NCI-H2081 (cell line): Measurements from ENCODE around the gene TMC6.
A peak's percentile ranks its signal among the peaks of the same experiment; 100 is the strongest.
"Not testable (repeated sequence)": the region's sequence is repeated elsewhere in the genome, so short reads cannot be mapped to it uniquely, and the experiment has no call there.

Source experiments
- DNase-seq, 2 experiments: peaks; one replicate each; lab custom pipeline; 2025; lab: John Stamatoyannopoulos, UW

Gene TMC6

GRCh38 chr17:78111016-78111726 lies 17.4 kb downstream of the TMC6 start:
- DNase-seq, result no peak

- DNase-seq, result no peak
Observed at GRCh38 chr17:78110363-78111015, 18.1 kb downstream of the TMC6 start.

- no peak for DNase-seq
Observed at GRCh38 chr17:78109489-78109761, 19.1 kb downstream of the TMC6 start.

- DNase-seq, result no peak
Observed at GRCh38 chr17:78108726-78109488, 19.6 kb downstream of the TMC6 start.

- no peak for DNase-seq
Observed at GRCh38 chr17:78107976-78108725, 20.4 kb downstream of the TMC6 start.

- DNase-seq, result no peak
Observed at GRCh38 chr17:78107457-78107856, 21.1 kb downstream of the TMC6 start.

GRCh38 chr17:78106211-78106610 lies 22.3 kb downstream of the TMC6 start:
- DNase-seq, result no peak

GRCh38 chr17:78105551-78105950 lies 23.0 kb downstream of the TMC6 start:
- no peak for DNase-seq

GRCh38 chr17:78105101-78105500 lies 23.5 kb downstream of the TMC6 start:
- no peak for DNase-seq

- DNase-seq, result no peak
Observed at GRCh38 chr17:78104540-78104941, 24.0 kb downstream of the TMC6 start.

GRCh38 chr17:78103311-78103710 lies 25.2 kb downstream of the TMC6 start:
- no peak for DNase-seq

- DNase-seq, result no peak
Observed at GRCh38 chr17:78101542-78101941, 27.0 kb downstream of the TMC6 start.

GRCh38 chr17:78101112-78101511 lies 27.4 kb downstream of the TMC6 start:
- DNase-seq, result no peak

- DNase-seq, result no peak
Observed at GRCh38 chr17:78096093-78096492, 32.5 kb downstream of the TMC6 start.

- DNase-seq, result no peak
Observed at GRCh38 chr17:78095035-78095434, 33.5 kb downstream of the TMC6 start.

- no peak for DNase-seq
Observed at GRCh38 chr17:78092794-78093324, 35.7 kb downstream of the TMC6 start.

GRCh38 chr17:78089576-78090281 lies 38.8 kb downstream of the TMC6 start:
- no peak for DNase-seq

GRCh38 chr17:78088529-78088928 lies 40.0 kb downstream of the TMC6 start:
- no peak for DNase-seq

GRCh38 chr17:78086740-78087139 lies 41.8 kb downstream of the TMC6 start:
- DNase-seq, result no peak

GRCh38 chr17:78082988-78083387 lies 45.6 kb downstream of the TMC6 start:
- DNase-seq, result peak; percentile 2 to 59

- not testable (repeated sequence) for DNase-seq
Observed at GRCh38 chr17:78082355-78082872, 46.1 kb downstream of the TMC6 start.
